NCI-H2081 (cell line): ENCODE data around the gene KCNK17.

ENCODE experiments used
- DNase-seq, 2 experiments: peaks; one replicate each; lab custom pipeline; 2025; lab: John Stamatoyannopoulos, UW

The KCNK17 gene

GRCh38 chr6:39314273-39314795, at the start of gene KCNK17:
TSS of gene KCNK17 (minus strand) at chr6:39314419. CDS start at chr6:39314320, 99 bp downstream.
- DNase-seq, result no peak

- no peak for DNase-seq
These were observed 49.1 kb upstream of the KCNK17 start for GRCh38 chr6:39363280-39363679.

- peak in 1 of 2 experiments; percentile 38 for DNase-seq
These were observed 48.3 kb upstream of the KCNK17 start for GRCh38 chr6:39362487-39362865.

- peak; percentile 75 to 82 for DNase-seq
These were observed 47.7 kb upstream of the KCNK17 start for GRCh38 chr6:39361657-39362486.

- DNase-seq, result no peak
These were observed 46.2 kb upstream of the KCNK17 start for GRCh38 chr6:39360378-39360777.

GRCh38 chr6:39357998-39358686, 43.9 kb upstream of the KCNK17 start:
- peak; percentile 40 to 81 for DNase-seq

GRCh38 chr6:39353698-39354315, 39.6 kb upstream of the KCNK17 start:
- DNase-seq, result no peak

GRCh38 chr6:39350723-39351505, 36.7 kb upstream of the KCNK17 start:
- DNase-seq, result no peak

GRCh38 chr6:39348740-39349139, 34.5 kb upstream of the KCNK17 start:
- no peak for DNase-seq

GRCh38 chr6:39347906-39348585, 33.8 kb upstream of the KCNK17 start:
- DNase-seq, result peak; percentile 63 to 72

- DNase-seq, result no peak
These were observed 33.0 kb upstream of the KCNK17 start for GRCh38 chr6:39347206-39347605.

GRCh38 chr6:39344821-39345280, 30.6 kb upstream of the KCNK17 start:
- no peak for DNase-seq

- no peak for DNase-seq
These were observed 29.2 kb upstream of the KCNK17 start for GRCh38 chr6:39343396-39343870.

GRCh38 chr6:39342692-39343395, 28.6 kb upstream of the KCNK17 start:
- peak in 1 of 2 experiments; percentile 15 for DNase-seq

GRCh38 chr6:39341937-39342336, 27.7 kb upstream of the KCNK17 start:
- DNase-seq, result no peak

- no peak for DNase-seq
These were observed 27.1 kb upstream of the KCNK17 start for GRCh38 chr6:39341352-39341751.

- DNase-seq, result peak; percentile 80 to 91
These were observed 25.8 kb upstream of the KCNK17 start for GRCh38 chr6:39339868-39340550.

GRCh38 chr6:39339096-39339867, 25.1 kb upstream of the KCNK17 start:
- no peak for DNase-seq

- DNase-seq, result no peak
These were observed 24.2 kb upstream of the KCNK17 start for GRCh38 chr6:39338397-39338796.
